Amniotic stem cell (primary cell): ENCODE results near the gene HADH.
"Not testable (repeated sequence)": the region's sequence is repeated elsewhere in the genome, so short reads cannot be mapped to it uniquely, and the experiment has no call there.

Experiments
- DNase-seq: peaks from one replicate; lab custom pipeline; 2025; lab: John Stamatoyannopoulos, UW

HADH gene

DNA sequence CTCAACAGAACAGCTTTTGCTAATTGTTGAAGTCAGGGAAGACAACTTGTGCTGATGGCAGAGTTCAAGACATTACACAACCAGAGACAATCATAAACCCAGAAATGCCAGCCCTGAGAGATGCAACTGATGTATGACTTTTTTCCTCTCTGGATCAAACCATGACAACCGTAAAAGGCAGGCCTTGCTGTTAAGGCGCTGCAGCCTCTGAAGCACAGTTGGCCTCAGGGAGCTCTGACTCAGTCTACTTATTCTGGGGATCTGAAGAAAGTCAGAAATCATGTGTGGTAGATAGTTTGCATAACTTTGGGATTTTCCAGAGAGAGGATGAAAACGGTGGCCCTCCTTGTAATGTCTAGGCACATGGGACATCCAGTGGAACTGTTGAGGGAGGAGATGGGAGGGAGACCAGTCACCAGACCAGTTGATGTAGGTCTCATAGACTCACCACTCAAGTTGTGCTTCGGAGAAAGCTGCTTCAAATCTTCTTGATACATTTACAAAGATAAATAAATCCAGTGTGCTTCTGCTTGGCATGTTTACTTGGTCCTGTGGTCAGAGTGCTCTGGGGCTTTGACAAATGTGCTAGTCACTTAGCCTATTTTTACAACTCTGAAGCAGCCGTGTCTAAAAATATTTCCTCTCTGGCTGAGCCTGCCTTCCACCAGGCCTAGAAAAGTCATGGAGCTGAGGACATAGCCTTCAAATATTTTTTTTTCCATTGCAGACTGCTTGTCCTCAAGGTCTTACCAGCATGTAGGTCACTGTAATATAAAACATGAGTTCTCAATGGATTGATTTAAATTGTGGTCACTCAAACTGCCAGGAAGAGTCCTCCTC, 7.5 kb downstream of the HADH start:
- peak; percentile 43 for DNase-seq

DNA sequence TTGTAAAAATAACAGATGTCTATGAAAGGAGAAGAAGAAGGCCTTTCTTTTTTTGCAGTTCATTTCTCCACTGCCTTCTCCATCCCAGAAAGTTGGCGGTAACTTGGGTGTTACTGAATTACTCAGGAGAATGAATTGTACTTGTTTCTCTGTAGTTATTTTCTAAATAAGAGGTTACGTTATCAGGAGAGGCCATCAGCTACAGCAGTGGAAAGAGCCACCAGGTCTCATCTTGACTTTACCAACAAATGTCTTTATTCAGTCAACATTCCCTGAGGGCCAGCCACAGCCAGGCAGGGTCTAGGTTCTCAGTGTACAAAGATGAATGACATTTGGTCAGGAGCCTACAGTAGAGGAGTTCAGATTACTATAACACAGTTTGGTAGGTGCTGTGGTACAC, 8.1 kb downstream of the HADH start:
- DNase-seq: no peak

DNA sequence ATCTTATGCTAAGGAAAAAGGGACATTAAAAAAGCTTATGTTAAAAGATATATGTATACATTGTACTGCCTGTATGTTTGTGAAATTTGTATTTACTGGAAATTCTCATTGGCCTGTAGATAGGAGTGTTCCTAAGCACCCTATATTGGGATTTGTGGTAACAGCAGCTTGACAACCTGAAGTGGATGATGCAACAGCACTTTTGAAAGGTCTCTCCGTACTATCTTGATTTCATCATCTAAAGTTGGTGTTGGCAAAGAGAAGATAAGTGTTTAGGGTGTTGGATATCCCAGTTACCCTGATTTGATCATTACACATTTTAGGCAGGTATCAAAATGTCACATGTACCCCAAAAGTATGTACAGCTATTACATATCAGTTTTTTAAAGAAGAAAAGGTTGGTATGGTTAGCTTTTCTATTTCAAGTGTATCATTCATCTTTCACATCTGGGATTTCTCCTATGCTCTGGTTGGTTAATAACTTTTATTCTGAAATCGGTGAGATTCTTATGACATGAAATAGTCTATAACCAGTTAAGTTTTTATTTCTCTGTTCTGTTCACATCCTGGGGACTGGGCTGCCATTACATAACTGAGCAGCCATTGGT, 10.3 kb downstream of the HADH start:
- no peak for DNase-seq

DNA sequence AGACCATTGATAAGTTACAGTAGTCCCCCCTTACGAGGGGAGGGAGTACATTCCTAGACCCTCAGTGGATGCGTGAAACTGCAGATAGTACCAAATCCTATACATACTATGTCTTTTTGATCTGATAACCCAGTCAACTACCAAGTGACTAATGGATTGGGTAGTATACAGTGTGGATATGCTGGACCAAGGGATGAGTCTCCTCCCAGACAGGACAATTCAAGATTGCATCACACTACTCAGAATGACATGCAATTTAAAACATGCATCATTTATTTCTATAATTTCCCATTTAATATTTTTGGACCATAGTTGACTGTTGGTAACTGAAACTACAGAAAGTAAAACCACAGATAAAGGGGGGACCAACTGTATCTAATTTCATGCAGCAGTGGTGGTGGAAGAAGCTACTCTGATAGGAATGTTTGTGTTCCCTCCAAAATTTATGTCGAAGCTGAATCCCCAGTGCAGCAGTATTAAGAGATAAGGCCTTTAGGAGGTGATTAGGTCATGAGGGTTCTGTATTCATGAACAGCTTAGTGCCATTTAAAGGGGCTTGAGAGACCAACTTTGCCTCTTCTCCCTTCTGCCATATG, 11.9 kb downstream of the HADH start:
- no peak for DNase-seq

DNA sequence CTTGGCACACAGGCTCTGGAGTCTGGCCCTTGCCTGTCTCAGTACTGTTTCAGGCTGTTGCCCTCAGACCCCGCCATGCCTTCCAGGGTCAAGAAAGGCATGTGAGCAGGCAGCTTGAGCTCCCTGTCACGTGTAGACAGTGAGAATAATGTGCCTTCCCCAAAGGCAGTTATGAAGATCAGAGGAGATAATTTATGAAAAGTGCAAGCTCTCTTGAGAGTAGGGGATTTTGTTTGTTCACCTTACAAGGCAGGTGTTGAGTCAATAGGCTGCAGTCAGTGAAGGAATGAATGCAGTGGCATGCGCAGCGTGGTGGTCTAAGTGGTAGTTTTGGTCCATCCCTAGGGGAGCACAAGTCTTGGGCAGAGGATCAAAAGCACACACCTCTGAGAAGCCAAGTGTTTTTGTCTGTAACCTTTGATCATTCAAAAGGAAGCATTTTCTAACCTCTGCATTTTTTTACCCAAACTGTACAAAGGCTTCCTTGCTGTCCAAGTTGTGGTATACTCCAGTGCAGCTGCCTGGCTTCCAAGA, 14.4 kb downstream of the HADH start:
- no peak for DNase-seq

DNA sequence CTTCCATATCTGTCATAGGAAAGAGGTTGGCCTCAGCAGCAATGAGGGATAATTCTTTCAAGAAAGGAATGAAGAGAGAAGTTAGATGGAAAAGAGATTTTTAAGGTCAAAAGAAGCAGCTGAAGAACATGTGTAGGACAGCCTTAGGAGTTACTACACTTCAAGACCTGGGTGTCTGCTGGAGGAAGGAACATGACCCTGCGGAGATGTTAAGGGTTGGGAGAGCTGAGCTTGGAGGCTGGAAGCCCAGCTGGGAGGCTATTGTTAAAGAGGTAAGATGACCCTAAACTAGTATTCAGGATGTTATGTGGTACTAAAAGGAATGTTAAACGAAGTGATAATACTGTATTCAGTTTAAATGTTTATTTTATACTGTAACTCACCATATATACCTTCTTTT, 15.0 kb downstream of the HADH start:
- no peak for DNase-seq

DNA sequence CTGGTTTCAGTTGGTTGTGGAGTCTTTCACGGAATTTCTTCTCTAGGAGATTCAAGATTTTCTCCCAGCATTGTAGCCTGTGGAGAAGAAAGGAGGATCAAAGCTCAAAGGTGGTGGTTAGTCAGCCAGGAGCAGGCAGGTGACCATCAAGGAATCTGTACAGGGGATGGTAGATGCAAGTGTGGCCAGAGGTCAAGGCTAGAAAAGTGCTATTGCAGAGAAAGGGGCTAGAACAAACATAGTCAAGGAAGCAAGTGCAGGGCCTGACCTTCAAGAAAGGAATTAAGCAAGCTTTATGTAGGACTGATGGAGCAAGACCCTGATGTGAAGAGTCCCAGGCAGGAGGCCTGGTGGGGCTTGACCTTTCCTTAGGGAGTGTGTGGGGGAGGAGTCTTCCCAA, 16.1 kb downstream of the HADH start:
- DNase-seq: no peak

DNA sequence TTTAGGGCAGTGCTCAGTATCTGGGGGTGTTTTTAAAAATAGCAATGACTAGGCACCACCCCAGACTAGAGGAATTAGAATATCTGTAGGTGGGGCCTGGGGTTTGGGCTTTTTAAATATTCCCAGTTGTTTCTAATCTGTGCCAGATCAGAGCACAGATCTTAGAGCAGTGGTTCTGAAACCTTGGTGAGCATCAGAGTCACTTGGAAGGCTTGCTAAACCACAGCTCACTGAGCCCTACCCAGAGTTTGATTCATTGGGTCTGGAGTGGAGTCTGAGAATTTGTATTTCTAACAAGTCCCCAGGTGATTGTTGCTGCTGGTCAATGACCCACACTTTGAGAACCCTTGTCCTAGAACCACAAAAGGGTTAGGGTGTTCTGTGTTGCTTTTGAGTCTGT, 16.7 kb downstream of the HADH start:
- DNase-seq: no peak

DNA sequence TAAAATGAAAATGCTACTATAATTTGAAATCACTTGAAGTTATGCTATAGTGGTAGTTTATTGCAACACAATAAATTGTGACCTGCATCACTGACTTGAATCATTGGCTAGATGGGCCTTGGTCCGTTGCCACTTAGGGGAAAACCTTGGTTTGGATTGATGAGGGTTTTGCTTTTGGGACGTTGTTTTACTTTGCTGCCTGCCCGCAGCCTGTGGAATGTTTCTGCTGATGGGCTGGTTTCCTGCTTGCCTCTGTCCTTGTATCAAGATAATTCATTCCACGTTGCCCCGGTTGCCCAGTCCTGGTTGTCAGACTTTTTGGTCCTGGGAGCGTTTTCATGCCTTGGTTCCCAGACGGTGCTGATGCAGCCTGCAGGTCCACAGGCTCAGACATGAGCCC, 18.3 kb downstream of the HADH start:
- DNase-seq: no peak

DNA sequence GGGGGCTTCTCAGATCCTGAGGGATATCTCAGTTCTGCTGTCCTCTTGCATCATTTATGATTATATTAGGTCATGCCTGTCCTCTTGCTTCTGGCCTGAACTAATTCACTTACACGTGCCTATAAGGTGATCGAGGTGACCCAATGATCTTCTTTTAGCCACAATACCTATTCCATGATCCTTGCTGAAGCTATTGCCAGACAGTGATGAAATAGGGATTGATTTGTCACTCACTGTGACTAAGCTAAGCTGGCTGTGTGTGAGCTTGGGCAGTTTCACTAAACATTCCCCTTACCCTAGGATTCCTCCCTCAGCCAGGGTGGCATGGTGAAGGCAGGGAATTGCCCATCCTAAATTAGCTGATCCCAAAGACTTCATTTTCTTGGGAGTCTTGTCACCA, 19.0 kb downstream of the HADH start:
- DNase-seq: peak; percentile 13

DNA sequence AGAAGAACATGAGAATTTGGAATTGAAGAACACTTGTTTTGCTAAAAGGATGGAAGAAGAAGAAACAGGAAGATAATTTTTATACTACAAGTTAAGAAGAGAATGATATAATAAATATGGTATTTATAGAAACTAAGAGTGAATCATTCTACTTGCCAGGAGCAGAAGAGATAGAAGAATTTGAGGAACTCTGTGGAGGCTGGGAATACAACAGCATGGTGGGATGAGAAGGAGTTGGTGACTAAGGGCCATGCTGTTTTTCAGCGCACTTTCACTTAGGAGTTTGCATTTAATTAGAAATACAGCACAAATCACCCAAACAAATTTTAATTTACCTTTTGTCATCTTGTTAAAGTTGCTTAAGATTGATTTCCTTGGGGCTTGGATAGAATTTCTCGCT, 20.5 kb downstream of the HADH start:
- peak; percentile 47 for DNase-seq

DNA sequence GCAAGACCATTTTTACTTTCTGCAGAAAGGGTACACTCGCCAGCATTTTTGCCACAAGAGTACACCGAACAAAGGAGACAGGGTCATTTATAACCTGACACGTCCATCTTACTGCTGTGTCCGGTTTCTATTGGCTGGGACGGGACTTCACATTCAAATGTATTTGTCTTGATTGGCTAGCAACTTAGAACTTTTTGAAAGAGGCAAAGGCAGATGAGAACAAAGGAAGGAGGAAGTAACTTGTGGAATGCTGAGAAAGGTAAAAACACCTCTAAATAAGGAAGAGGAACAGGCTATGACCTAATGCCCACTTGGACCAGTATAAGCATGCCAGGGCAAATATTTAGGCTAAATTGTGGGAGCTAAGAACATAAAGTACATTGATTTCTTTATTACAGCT, 22.7 kb downstream of the HADH start:
- not testable (repeated sequence) for DNase-seq

DNA sequence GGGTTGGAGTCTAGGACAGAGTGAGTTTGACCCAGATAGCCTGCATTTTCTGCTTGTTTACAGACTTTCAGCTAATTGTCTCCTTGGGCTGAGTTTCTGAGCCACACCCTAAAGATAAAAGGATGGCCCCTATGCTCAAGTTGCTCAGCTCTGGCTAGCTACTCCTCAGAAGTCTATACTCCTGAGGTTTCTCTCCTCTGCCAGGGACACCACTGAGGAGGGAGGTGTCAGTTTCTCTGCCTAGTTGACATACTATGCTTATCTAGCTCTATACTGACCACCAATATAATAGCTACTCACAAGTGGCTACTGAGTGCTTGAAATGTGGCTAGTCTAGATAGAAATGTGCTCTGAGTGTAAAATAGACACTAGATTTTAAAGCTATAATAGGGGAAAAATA, 23.6 kb downstream of the HADH start:
- DNase-seq: no peak

DNA sequence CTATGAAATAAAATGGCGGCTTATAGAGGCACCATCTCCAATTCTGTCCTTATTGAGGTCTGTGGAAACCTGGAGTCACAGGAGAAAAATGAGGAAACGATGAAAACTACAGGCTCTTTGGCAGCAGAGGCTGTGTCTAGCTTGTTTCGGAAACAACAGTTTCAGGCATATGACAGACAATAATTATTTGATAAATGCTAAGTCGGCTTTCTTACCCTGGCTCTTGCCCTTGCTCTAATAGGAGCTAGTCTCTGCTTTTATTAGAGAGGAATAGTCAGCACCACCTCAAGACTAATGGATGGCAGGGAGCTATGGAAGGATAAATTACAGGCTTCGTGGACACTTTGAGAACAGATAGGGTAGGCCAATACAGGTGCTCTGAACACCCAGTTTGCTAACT, 24.3 kb downstream of the HADH start:
- no peak for DNase-seq

DNA sequence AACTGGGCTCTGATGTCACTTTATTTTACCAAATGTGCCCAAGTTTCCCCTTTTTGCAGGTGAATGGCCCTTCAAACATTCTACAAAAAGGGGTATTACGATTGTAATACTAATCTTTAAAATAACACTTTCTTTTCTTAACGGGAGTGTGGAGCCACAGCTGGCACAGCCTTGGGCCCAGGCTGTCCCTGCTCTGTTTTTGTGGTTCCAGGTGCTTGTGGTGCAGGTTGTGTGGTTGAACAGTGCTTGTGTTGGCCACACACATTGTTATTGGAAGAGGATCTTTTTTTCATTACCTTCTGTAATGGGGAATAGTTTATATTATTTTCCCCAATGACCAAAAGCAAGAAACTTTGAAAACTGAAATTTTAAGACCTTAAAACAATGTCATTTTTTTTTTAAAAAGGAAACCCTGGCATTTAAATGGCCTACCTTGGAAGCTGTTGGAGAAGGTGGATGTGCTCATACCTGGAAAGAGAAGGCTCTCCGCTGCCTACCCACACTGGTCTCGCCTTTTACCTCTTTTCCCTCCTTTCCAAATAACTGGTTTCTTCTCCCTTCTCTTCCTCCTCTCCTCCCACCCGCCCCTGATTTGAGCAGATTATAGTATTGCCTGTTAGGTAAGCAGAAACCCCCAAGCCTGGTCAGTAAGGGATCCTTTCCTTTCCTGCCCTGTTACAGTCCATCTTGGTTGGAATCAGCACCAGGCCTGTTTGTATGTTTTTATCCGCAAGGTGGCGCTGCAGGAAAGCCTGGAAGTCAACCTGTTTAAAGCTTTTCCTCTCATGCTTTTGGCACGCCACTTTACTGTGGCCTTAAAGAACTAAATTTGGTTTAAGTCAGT, 28.6 kb downstream of the HADH start:
- peak; percentile 57 for DNase-seq

DNA sequence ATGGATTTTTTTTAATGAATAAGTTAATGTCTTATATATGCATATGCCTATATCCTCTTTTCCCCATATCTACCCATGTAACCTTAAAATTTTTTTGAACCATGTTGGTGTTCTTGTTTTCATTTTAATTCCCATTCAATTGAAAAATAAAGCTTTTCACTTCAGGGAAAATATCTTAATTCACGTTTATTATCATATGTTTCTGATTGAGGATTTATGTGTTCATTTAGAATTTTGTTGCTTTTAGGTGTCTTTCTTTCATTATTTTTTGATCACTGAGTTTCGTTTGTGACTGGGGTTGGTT, 29.1 kb downstream of the HADH start:
- no peak for DNase-seq

DNA sequence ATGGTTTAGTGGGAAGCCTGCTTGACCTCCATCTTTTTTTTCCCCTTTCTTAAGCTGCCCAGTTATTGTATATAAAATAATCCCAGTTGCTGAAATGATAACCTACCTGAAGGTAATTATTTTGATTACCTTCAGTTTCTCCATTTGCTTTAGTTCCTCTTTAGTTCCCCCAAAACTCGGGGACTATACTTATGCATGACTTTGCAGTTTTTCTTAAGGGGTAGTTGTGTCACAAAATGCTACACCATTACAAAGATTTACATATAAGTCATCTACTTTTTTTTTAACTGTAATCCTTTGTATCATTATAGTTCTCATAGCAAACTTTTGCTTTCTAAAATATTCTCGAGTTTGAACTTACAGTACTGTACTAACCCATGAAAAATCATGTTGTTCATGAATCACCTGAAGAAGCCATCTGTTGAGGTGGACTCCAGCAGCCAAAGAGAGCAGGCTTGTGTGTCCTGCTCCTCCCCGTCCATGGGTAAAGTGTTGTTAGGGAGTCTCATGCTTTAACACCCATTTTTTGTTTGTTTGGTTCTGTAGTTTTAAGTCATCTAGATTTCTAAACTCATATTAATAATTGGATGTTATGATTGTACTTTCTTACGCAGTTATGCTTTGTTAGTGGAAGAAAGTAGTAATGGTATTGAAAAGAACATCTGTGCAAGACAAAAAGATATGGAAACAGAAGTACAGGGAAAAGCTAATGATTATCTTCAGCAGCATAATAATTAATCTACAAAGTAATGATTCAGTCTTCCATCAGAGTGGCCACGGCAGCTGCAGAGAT, 34.6 kb downstream of the HADH start:
- DNase-seq: no peak

DNA sequence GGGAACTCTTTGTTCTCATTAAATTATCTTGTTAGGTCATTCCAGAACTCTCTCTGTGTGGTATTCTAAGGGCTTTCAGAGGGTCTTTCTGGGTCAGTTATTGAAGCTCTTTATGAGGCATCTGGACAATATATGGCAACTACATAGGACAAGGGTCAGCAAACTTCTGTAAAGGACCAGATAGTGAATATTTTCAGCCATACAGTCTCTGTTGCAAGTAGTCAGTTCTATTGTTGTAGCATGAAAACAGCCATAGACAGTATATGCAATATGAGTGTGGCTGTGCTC, 35.1 kb downstream of the HADH start:
- DNase-seq: no peak

DNA sequence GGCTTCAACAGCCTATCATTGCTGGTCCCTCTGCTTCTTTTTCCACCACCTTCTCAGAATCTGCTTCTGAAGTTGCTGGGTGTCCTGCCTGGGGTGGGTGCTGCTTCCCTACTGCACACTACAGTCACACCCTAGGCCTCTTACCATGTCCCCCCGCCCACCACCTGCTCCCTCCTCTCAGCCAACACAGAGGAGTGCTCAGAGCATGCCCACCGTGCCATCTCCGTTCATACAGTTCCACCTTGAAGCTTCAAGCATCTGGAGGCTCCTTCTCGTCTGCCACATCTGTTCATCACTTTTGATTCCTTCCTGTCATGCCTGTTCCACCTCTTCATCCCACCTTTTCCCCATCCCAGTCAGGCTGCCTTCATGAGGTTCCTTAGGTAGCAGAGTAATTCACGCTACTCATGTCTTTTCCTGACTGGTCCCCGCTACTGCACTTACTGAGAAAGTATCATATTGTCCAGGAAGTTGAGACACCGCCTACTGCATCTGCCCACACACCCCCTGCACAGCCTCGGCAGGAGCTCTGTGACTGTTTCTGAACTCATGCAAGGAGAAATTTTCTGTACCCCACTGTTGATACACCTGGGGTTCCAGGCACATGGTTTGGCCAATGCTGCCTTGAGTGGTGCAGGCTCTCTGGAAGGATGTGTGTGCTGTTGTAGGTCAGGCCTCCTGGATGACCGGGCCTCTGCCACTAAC, 39.5 kb downstream of the HADH start:
- DNase-seq: no peak

DNA sequence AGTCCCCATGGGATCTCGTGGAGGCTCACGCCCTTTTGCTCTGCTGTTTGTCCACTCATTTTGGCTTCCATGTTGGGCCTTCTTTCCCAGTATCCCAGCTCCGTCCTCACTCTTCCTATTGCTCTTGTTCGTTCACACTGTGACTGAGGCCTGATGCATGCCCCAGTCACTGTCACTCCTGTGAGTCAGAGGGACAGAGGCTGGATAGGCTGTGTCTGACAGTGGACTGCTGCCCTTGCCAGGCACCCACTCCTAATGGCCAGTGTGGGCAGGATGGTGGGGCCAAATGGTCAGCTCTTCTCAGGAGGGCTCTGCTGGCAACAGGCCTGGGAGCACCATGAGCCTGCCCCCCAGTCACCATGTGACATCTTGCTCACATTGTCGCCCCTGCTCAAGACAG, 40.0 kb downstream of the HADH start:
- DNase-seq: no peak

DNA sequence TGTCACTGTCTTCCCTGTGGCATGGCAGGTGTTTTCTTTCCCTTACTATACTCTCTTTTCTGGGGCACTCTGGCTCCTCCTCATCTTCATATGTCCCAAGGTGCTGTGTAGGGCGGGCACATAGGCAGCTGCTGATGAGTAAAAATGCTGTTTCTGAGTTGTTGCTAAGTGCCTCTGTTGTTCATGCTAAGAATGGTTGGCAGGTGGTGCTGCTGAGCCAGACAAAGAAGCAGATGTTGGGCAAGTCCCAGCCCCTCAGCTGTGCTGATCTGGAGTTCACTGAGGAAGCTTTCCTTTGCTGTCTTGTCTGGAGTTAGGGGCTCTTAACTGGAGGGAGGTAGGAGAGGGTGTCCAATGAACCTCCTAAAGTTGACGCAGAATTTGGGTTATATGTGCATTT, 40.6 kb downstream of the HADH start:
- no peak for DNase-seq
